Natural killer cell (primary cell): ENCODE results near the gene INTS7. TPM values are rescaled to one million over a fixed set of nuclear protein-coding genes. Genes with fewer than 3 reads are reported as not detected.

Experiments used
- ATAC-seq, 3 donors: fragments of 150-1000 bp in 2 of 3; fragments of 200-7000 bp in 1 of 3; cut with Tn5 transposase; 1 replicate in 1 of 3; 2 replicates in 2 of 3; pipeline ENCODE4 v1.10.0; 2021; ENCODE audit warnings: mild to moderate bottlenecking in 2 of 3, moderate library complexity in 2 of 3
- DNase-seq, 2 donors: peaks; one replicate each; pipeline versions ENCODE4 v3.0.0 to v3.0.0-alpha.2; 2013 to 2021; ENCODE audit warnings: mixed read lengths in 1 of 2
- H3K27ac ChIP-seq: one replicate; pipeline ENCODE4 v1.5.1; 2013; ENCODE audit warnings: mild to moderate bottlenecking, low read length
- H3K27me3 ChIP-seq: one replicate; pipeline ENCODE4 v1.6.1; 2013; ENCODE audit warnings: low read length; ENCODE audit not compliant: control insufficient read depth, insufficient read depth
- H3K36me3 ChIP-seq: one replicate; pipeline ENCODE4 v1.6.1; 2013; ENCODE audit warnings: low read length; ENCODE audit not compliant: control insufficient read depth, insufficient read depth
- H3K4me1 ChIP-seq: one replicate; pipeline ENCODE4 v1.6.1; 2013; ENCODE audit warnings: low read length; ENCODE audit not compliant: control insufficient read depth, insufficient read depth
- H3K4me3 ChIP-seq: one replicate; pipeline ENCODE4 v1.5.1; 2013; ENCODE audit warnings: low read length
- H3K9me3 ChIP-seq: one replicate; pipeline ENCODE4 v1.6.1; 2013; ENCODE audit warnings: low read length; ENCODE audit not compliant: control insufficient read depth, insufficient read depth
- H3K27ac Mint-ChIP-seq, 2 donors: one replicate each; pipeline ENCODE4 v1.8.0; 2022; ENCODE audit warnings: mild to moderate bottlenecking in 2 of 2, mixed read lengths in 2 of 2, moderate library complexity in 1 of 2
- H3K27me3 Mint-ChIP-seq, 2 donors: one replicate each; pipeline ENCODE4 v1.8.0; 2022; ENCODE audit warnings: low read depth in 2 of 2, mixed read lengths in 2 of 2
- H3K36me3 Mint-ChIP-seq: one replicate; pipeline ENCODE4 v1.8.0; 2022; ENCODE audit warnings: mixed read lengths
- H3K4me1 Mint-ChIP-seq, 2 donors: one replicate each; pipeline ENCODE4 v1.8.0; 2022; ENCODE audit warnings: mixed read lengths in 2 of 2
- H3K4me3 Mint-ChIP-seq: one replicate; pipeline ENCODE4 v1.8.0; 2022; ENCODE audit warnings: mild to moderate bottlenecking, moderate library complexity, mixed read lengths
- H3K9me3 Mint-ChIP-seq, 2 donors: one replicate each; pipeline ENCODE4 v1.8.0; 2022; ENCODE audit warnings: mixed read lengths in 2 of 2
- WGBS: methylation state at CpG from one replicate; pipeline ENCODE4 v1.1.7; 2013; ENCODE audit warnings: missing lambda C conversion rate; ENCODE audit not compliant: insufficient coverage; 5-methylcytosine and 5-hydroxymethylcytosine counted together
- intact Hi-C: fragments of 100-400 bp; cut with micrococcal nuclease; formaldehyde crosslinking; loops from one replicate; pipeline ENCODE4 v1.14.2; 2022
- total RNA-seq, 4 donors: library from RNA; stranded (reverse); fragments of 120-200 nt in 1 of 4; gene quantifications; one replicate each; pipeline versions ENCODE4 v1.2.3 to v1.2.4, GENCODE V29; 2013 to 2022
- TF ChIP-seq, protein P1 (sequence below): fragments of 200-600 bp; IDR thresholded peaks from one replicate; pipeline ENCODE4 v1.8.0; 2022; ENCODE audit warnings: antibody characterized with exemption

The INTS7 gene
- total RNA-seq, 3 donors from 2014 or later (not counting 1 experiment from before 2014, with no cell fraction given): 10.0 to 20.3 (median 11.0) TPM

DNA sequence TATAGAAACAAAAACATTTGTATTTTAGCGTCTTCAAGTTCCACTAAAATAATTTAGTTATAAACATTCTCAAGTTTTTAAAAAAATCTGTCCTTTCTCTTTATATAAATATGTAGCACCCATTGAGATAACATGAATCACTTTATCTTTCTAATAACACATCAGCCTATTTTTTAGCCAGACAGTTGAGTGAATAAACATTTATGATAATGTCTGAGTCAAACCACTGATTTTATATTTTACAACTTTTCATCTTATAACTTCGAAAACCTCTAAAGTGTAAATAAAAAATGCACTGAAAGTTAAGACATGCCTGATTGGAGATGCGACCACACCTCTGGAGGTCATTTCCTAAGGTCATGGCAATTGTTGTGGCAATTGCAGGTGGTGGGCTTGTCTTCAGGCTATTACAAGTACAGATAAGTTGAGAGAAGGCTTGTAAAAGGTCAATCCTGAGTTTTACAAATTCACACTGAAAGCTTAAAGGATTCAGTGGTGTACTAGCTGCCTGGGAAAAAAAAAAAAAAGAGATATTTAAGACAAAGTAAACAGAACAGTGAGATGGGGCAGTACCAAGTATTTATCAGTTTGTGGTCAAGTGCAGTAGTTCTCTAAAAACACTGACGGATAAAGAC, 67.0 kb downstream of the INTS7 start:
- TF ChIP-seq, protein P1, sequence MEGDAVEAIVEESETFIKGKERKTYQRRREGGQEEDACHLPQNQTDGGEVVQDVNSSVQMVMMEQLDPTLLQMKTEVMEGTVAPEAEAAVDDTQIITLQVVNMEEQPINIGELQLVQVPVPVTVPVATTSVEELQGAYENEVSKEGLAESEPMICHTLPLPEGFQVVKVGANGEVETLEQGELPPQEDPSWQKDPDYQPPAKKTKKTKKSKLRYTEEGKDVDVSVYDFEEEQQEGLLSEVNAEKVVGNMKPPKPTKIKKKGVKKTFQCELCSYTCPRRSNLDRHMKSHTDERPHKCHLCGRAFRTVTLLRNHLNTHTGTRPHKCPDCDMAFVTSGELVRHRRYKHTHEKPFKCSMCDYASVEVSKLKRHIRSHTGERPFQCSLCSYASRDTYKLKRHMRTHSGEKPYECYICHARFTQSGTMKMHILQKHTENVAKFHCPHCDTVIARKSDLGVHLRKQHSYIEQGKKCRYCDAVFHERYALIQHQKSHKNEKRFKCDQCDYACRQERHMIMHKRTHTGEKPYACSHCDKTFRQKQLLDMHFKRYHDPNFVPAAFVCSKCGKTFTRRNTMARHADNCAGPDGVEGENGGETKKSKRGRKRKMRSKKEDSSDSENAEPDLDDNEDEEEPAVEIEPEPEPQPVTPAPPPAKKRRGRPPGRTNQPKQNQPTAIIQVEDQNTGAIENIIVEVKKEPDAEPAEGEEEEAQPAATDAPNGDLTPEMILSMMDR: no peak
- peaks cover 13% of the 10 kb centered on the region for H3K36me3 ChIP-seq
- no peaks in the 10 kb centered on the region for H3K9me3 Mint-ChIP-seq
- no peak for ATAC-seq
- 100% methylated on average over 1 of the region's 4 CpGs for WGBS
- no peaks in the 10 kb centered on the region for H3K27me3 Mint-ChIP-seq
- no peak overlapping the region for H3K4me3 ChIP-seq
- no peaks in the 10 kb centered on the region for H3K9me3 ChIP-seq
- H3K27ac Mint-ChIP-seq: no peak overlapping the region
- peaks cover 6 to 11% of the 10 kb centered on the region in 2 donors for H3K4me1 Mint-ChIP-seq
- H3K36me3 Mint-ChIP-seq: peaks cover 8% of the 10 kb centered on the region
- intact Hi-C loops: no loop called here
- no peak overlapping the region for H3K4me3 Mint-ChIP-seq
- no peaks in the 10 kb centered on the region for H3K27me3 ChIP-seq
- no peak for DNase-seq
- H3K4me1 ChIP-seq: no peaks in the 10 kb centered on the region
- H3K27ac ChIP-seq: no peak overlapping the region

DNA sequence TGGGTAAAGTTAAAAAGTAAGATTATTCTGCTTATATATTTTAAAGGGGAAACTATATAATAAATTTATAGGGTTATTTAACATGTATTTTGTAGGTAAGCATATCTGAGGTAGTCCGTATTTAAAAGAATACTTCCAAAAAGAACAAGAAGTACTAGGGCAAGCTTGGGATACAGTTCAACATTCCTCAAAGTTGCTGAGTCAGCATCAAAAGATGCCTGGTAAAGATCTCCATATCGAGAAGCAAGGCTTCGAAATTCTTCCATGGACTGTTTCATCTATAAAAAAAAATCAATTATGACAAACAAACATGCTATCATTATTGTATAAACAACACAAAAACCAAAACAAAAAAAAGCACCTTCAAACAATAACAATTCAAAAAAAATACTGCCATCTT, 67.7 kb downstream of the INTS7 start:
- DNase-seq: no peak
- H3K9me3 Mint-ChIP-seq: no peaks in the 10 kb centered on the region
- Histone ChIP-seq H3K36me3 (peaks cover 13% of the 10 kb centered on the region), H3K9me3 (no peaks in the 10 kb centered on the region), H3K27ac (no peak overlapping the region), H3K27me3 (no peaks in the 10 kb centered on the region), H3K4me3 (no peak overlapping the region), H3K4me1 (no peaks in the 10 kb centered on the region)
- no peaks in the 10 kb centered on the region for H3K27me3 Mint-ChIP-seq
- intact Hi-C loops: no loop called here
- no peak overlapping the region for H3K4me3 Mint-ChIP-seq
- TF ChIP-seq, protein P1: no peak
- H3K36me3 Mint-ChIP-seq: peaks cover 8% of the 10 kb centered on the region
- peaks cover 10 to 11% of the 10 kb centered on the region in 2 donors for H3K4me1 Mint-ChIP-seq
- ATAC-seq: no peak
- no peak overlapping the region for H3K27ac Mint-ChIP-seq
- WGBS: 95% methylated on average over 2 of the region's 3 CpGs

DNA sequence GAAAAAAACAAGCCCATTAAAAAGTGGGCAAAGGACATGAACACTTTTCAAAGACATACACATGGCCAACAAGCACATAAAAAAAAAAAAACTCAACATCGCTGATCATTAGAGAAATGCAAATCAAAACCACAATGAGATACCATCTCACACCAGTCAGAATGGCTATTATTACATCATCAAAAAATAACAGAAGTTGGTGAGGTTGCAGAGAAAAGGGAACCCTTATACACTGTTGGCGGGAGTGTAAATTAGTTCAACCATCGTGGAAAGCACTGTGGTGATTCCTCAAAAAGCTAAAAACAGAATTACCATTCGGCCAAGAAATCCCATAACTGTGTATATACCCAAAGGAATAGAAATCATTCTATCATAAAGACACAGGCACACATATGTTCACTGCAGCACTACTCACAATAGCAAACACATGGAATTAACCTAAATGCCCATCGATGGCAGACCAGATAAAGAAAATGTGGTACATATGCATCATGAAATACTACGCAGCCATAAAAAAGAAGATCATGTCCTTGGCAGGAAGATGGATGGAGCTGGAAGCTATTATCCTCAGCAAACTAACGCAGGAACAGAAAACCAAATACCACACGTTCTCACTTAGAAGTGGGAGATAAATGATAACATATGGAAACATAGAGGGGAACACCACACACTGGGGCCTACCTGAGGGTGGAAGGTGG, 70.1 kb downstream of the INTS7 start:
- H3K4me1 ChIP-seq: no peaks in the 10 kb centered on the region
- H3K9me3 ChIP-seq: no peaks in the 10 kb centered on the region
- H3K4me3 ChIP-seq: no peak overlapping the region
- TF ChIP-seq, protein P1: no peak
- intact Hi-C loops: no loop called here
- H3K36me3 ChIP-seq: peaks cover 14% of the 10 kb centered on the region
- no peak for ATAC-seq
- H3K4me1 Mint-ChIP-seq: peaks cover 11 to 13% of the 10 kb centered on the region in 2 donors
- H3K27me3 Mint-ChIP-seq: no peaks in the 10 kb centered on the region
- DNase-seq: no peak
- peaks cover 8% of the 10 kb centered on the region for H3K36me3 Mint-ChIP-seq
- no peak overlapping the region for H3K4me3 Mint-ChIP-seq
- H3K9me3 Mint-ChIP-seq: no peaks in the 10 kb centered on the region
- H3K27ac Mint-ChIP-seq: no peak overlapping the region
- no peak overlapping the region for H3K27ac ChIP-seq
- 80% methylated on average over 8 of the region's 8 CpGs for WGBS
- H3K27me3 ChIP-seq: no peaks in the 10 kb centered on the region
